Neural cell (in vitro differentiated cells): ENCODE data around the gene TADA3. TPM values are rescaled to one million over a fixed set of nuclear protein-coding genes. Genes with fewer than 3 reads are reported as not detected.

Source experiments
- H2AFZ ChIP-seq: fragments of 200-600, 300-800 bp; sonication (generic), shearing (Covaris generic); 2 replicates; pipeline ENCODE4 v1.6.0; 2014; ENCODE audit warnings: low read depth, mild to moderate bottlenecking, antibody characterized with exemption, low read length, moderate library complexity
- H3F3A ChIP-seq: fragments of 200-600 bp; shearing (Covaris generic); 2 replicates; pipeline ENCODE4 v1.6.1; 2016; ENCODE audit warnings: mild to moderate bottlenecking, moderate library complexity, mixed read lengths, antibody characterized with exemption, low read length; ENCODE audit not compliant: insufficient read depth, poor library complexity, severe bottlenecking
- H3K27ac ChIP-seq: fragments of 200-600, 300-800 bp; sonication (generic), shearing (Covaris generic); 2 replicates; pipeline ENCODE4 v1.5.1; 2014; ENCODE audit warnings: mild to moderate bottlenecking, low read length, moderate library complexity
- H3K27me3 ChIP-seq: fragments of 300-800, 200-600 bp; sonication (generic), shearing (Covaris generic); 2 replicates; pipeline ENCODE4 v1.6.0; 2014; ENCODE audit warnings: mild to moderate bottlenecking, low read depth, low read length, moderate library complexity; ENCODE audit not compliant: insufficient read depth
- H3K36me3 ChIP-seq: fragments of 300-800, 200-600 bp; sonication (generic), shearing (Covaris generic); 2 replicates; pipeline ENCODE4 v1.5.1; 2014; ENCODE audit warnings: mild to moderate bottlenecking, antibody characterized with exemption, low read length, moderate library complexity; ENCODE audit not compliant: insufficient read depth
- H3K4me2 ChIP-seq: fragments of 300-800, 200-600 bp; sonication (generic), shearing (Covaris generic); 2 replicates; pipeline ENCODE4 v1.6.0; 2014; ENCODE audit warnings: mild to moderate bottlenecking, low read length
- H3K4me3 ChIP-seq: fragments of 300-800, 200-600 bp; sonication (generic), shearing (Covaris generic); 2 replicates; pipeline ENCODE4 v1.5.1; 2014; ENCODE audit warnings: mild to moderate bottlenecking, low read length, moderate library complexity
- H3K79me2 ChIP-seq: fragments of 200-600 bp; shearing (Covaris generic); replicated peaks from 2 replicates; pipeline ENCODE4 v1.6.0; 2014; ENCODE audit warnings: mild to moderate bottlenecking, low read length, moderate library complexity; ENCODE audit not compliant: insufficient read depth
- H3K9ac ChIP-seq: fragments of 300-800, 200-600 bp; sonication (generic), shearing (Covaris generic); 2 replicates; pipeline ENCODE4 v1.6.1; 2016; ENCODE audit warnings: mild to moderate bottlenecking, low read length, mixed read lengths
- H3K9me2 ChIP-seq: fragments of 200-600 bp; shearing (Covaris generic); 2 replicates; pipeline ENCODE4 v1.6.1; 2016; ENCODE audit warnings: mild to moderate bottlenecking, low read length, mixed read lengths; ENCODE audit not compliant: insufficient read depth
- H3K9me3 ChIP-seq: fragments of 200-600, 300-800 bp; sonication (generic), shearing (Covaris generic); 2 replicates; pipeline ENCODE4 v1.6.1; 2016; ENCODE audit warnings: mild to moderate bottlenecking, mixed run types, low read length, moderate library complexity, mixed read lengths
- H4K20me1 ChIP-seq: fragments of 200-600 bp; shearing (Covaris generic); 2 replicates; pipeline ENCODE4 v1.6.1; 2016; ENCODE audit warnings: mild to moderate bottlenecking, mixed run types; ENCODE audit not compliant: insufficient read depth
- EP300 ChIP-seq: fragments of 450-650 bp; conservative IDR thresholded peaks from 2 replicates; pipeline ENCODE4 v1.6.1; 2014; ENCODE audit warnings: antibody characterized with exemption, mild to moderate bottlenecking, moderate library complexity; ENCODE audit not compliant: poor library complexity, severe bottlenecking
- EZH2 ChIP-seq: fragments of 200-600, 300-800 bp; shearing (Covaris generic), sonication (generic); IDR thresholded peaks from 2 replicates; pipeline ENCODE4 v1.6.1; 2014; ENCODE audit warnings: antibody characterized with exemption, low read length, borderline replicate concordance, mild to moderate bottlenecking; ENCODE audit not compliant: insufficient read depth, poor library complexity, severe bottlenecking
- MXI1 ChIP-seq: fragments of 450-650 bp; conservative IDR thresholded peaks from 2 replicates; pipeline ENCODE4 v1.6.1; 2014; ENCODE audit warnings: antibody characterized with exemption, mild to moderate bottlenecking; ENCODE audit not compliant: poor library complexity, severe bottlenecking
- POLR2AphosphoS5 ChIP-seq: IDR thresholded peaks from 2 replicates; pipeline ENCODE4 v1.6.1; 2012
- RAD21 ChIP-seq: fragments of 450-650 bp; conservative IDR thresholded peaks from 2 replicates; pipeline ENCODE4 v1.6.1; 2014; ENCODE audit warnings: antibody characterized with exemption, mild to moderate bottlenecking, moderate library complexity
- SMC3 ChIP-seq: fragments of 450-650 bp; conservative IDR thresholded peaks from 2 replicates; pipeline ENCODE4 v1.6.1; 2014; ENCODE audit warnings: antibody characterized with exemption, mild to moderate bottlenecking, moderate library complexity; ENCODE audit not compliant: poor library complexity
- TAF1 ChIP-seq: IDR thresholded peaks from 2 replicates; pipeline ENCODE4 v1.6.1; 2012; ENCODE audit warnings: low read depth
- polyA plus RNA-seq: library from polyadenylated mRNA; depleted of rRNA; stranded (reverse); fragments of >200 nt; gene quantifications from 2 replicates; pipeline ENCODE4 v1.2.3, GENCODE V29; 2014
- TF ChIP-seq, protein P1 (sequence below): fragments of 450-650 bp; IDR thresholded peaks from 2 replicates; pipeline ENCODE4 v1.5.1; 2014; ENCODE audit warnings: antibody characterized with exemption, mild to moderate bottlenecking, moderate library complexity; ENCODE audit not compliant: poor library complexity, severe bottlenecking
- TF ChIP-seq, protein P2 (sequence below): IDR thresholded peaks from 2 replicates; pipeline ENCODE4 v1.6.1; 2012; ENCODE audit warnings: borderline replicate concordance

TADA3 gene
- polyA plus RNA-seq, 1 donor from 2014 or later = 55.4 TPM

DNA sequence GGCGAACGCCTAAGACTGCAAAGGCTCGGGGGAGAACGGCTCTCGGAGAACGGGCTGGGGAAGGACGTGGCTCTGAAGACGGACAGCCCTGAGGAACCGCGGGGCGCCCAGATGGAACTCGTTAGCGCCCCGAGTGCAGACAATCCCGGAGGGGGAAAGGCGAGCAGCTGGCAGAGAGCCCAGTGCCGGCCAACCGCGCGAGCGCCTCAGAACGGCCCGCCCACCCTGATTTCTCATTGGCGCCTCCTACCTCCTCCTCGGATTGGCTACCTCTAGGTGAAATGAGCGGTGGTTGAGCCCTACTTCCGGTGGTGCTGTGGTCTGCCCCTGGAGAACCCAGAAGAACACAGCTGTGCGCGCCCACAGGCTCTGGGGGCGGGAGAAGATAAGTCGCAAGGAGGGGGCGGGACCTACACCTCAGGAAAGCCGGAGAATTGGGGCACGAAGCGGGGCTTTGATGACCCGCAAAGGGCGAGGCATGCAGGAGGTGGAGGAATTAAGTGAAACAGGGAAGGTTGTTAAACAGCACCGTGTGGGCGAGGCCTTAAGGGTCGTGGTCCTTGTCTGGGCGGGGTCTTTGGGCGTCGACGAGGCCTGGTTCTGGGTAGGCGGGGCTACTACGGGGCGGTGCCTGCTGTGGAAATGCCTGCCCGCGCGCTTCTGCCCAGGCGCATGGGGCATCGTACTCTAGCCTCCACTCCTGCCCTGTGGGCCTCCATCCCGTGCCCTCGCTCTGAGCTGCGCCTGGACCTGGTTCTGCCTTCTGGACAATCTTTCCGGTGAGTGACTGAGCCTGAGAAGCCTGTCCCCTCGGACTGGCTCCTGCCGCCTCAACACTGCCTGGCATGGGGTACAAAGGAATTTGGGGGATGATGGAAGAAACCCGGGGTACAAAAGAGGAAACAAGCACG lies 42.4 kb downstream of the TADA3 start, which contains the start of gene OGG1:
TSS of gene OGG1 (plus strand) at position 308 of the 911 bp plus-strand sequence. CDS start at position 643, 335 bp downstream.
- Histone ChIP-seq H3K4me3 (peak within 1 kb of the TSS; percentile 89), H2AFZ (peak within 1 kb of the TSS; percentile 85)

GRCh38 chr3:9749296-9749644 lies 43.0 kb downstream of the TADA3 start:
- Histone ChIP-seq H3K4me2 (peak overlapping the region; percentile 99), H3K9ac (peak overlapping the region; percentile 80), H4K20me1 (no peaks in the 10 kb centered on the region), H3K36me3 (peaks cover 4% of the 10 kb centered on the region), H3K4me3 (peak overlapping the region; percentile 89), H3K27me3 (no peaks in the 10 kb centered on the region), H3F3A (peaks cover 4% of the 10 kb centered on the region), H3K9me2 (no peaks in the 10 kb centered on the region), H3K79me2 (peaks cover 18% of the 10 kb centered on the region), H2AFZ (peak overlapping the region; percentile 85), H3K27ac (peak overlapping the region; percentile 85), H3K9me3 (no peaks in the 10 kb centered on the region)
- TF ChIP-seq EP300 (no peak), POLR2AphosphoS5 (no peak), TAF1 (no peak), RAD21 (no peak), EZH2 (no peak), SMC3 (no peak)
- TF ChIP-seq, protein P1, sequence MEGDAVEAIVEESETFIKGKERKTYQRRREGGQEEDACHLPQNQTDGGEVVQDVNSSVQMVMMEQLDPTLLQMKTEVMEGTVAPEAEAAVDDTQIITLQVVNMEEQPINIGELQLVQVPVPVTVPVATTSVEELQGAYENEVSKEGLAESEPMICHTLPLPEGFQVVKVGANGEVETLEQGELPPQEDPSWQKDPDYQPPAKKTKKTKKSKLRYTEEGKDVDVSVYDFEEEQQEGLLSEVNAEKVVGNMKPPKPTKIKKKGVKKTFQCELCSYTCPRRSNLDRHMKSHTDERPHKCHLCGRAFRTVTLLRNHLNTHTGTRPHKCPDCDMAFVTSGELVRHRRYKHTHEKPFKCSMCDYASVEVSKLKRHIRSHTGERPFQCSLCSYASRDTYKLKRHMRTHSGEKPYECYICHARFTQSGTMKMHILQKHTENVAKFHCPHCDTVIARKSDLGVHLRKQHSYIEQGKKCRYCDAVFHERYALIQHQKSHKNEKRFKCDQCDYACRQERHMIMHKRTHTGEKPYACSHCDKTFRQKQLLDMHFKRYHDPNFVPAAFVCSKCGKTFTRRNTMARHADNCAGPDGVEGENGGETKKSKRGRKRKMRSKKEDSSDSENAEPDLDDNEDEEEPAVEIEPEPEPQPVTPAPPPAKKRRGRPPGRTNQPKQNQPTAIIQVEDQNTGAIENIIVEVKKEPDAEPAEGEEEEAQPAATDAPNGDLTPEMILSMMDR = no peak
- TF ChIP-seq, protein P2, sequence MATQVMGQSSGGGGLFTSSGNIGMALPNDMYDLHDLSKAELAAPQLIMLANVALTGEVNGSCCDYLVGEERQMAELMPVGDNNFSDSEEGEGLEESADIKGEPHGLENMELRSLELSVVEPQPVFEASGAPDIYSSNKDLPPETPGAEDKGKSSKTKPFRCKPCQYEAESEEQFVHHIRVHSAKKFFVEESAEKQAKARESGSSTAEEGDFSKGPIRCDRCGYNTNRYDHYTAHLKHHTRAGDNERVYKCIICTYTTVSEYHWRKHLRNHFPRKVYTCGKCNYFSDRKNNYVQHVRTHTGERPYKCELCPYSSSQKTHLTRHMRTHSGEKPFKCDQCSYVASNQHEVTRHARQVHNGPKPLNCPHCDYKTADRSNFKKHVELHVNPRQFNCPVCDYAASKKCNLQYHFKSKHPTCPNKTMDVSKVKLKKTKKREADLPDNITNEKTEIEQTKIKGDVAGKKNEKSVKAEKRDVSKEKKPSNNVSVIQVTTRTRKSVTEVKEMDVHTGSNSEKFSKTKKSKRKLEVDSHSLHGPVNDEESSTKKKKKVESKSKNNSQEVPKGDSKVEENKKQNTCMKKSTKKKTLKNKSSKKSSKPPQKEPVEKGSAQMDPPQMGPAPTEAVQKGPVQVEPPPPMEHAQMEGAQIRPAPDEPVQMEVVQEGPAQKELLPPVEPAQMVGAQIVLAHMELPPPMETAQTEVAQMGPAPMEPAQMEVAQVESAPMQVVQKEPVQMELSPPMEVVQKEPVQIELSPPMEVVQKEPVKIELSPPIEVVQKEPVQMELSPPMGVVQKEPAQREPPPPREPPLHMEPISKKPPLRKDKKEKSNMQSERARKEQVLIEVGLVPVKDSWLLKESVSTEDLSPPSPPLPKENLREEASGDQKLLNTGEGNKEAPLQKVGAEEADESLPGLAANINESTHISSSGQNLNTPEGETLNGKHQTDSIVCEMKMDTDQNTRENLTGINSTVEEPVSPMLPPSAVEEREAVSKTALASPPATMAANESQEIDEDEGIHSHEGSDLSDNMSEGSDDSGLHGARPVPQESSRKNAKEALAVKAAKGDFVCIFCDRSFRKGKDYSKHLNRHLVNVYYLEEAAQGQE = no peak

More for the DNA sequence above, 42.4 kb downstream of the TADA3 start, which contains the start of gene OGG1:
- no peaks in the 10 kb centered on the region for H3K9me3 ChIP-seq
- peaks cover 4% of the 10 kb centered on the region for H3F3A ChIP-seq
- peaks cover 4% of the 10 kb centered on the region for H3K36me3 ChIP-seq
- peak within 1 kb of the TSS; percentile 85 for H3K27ac ChIP-seq
- peak within 1 kb of the TSS; percentile 80 for H3K9ac ChIP-seq
- TF ChIP-seq EZH2 (no peak), MXI1 (peak; percentile 75), POLR2AphosphoS5 (peak; percentile 83), RAD21 (no peak), TAF1 (peak; percentile 72), EP300 (peak; percentile 32), SMC3 (peak; percentile 27)
- TF ChIP-seq, protein P1 = peak; percentile 25
- TF ChIP-seq, protein P2 = peak; percentile 88
- H3K4me2 ChIP-seq = peak within 1 kb of the TSS; percentile 99
- no peaks in the 10 kb centered on the region for H3K9me2 ChIP-seq
- H4K20me1 ChIP-seq = no peaks in the 10 kb centered on the region
- peaks cover 18% of the 10 kb centered on the region for H3K79me2 ChIP-seq
- H3K27me3 ChIP-seq = no peaks in the 10 kb centered on the region
